NCI-H2107 treated with DMSO at 0.1 percent for 48 hours (cell line): ENCODE measurements around the gene CAMSAP3.

Experiments
- DNase-seq: peaks from one replicate; lab custom pipeline; 2025; ENCODE audit not compliant: unreplicated experiment; lab: John Stamatoyannopoulos, UW

Gene CAMSAP3, protein sequence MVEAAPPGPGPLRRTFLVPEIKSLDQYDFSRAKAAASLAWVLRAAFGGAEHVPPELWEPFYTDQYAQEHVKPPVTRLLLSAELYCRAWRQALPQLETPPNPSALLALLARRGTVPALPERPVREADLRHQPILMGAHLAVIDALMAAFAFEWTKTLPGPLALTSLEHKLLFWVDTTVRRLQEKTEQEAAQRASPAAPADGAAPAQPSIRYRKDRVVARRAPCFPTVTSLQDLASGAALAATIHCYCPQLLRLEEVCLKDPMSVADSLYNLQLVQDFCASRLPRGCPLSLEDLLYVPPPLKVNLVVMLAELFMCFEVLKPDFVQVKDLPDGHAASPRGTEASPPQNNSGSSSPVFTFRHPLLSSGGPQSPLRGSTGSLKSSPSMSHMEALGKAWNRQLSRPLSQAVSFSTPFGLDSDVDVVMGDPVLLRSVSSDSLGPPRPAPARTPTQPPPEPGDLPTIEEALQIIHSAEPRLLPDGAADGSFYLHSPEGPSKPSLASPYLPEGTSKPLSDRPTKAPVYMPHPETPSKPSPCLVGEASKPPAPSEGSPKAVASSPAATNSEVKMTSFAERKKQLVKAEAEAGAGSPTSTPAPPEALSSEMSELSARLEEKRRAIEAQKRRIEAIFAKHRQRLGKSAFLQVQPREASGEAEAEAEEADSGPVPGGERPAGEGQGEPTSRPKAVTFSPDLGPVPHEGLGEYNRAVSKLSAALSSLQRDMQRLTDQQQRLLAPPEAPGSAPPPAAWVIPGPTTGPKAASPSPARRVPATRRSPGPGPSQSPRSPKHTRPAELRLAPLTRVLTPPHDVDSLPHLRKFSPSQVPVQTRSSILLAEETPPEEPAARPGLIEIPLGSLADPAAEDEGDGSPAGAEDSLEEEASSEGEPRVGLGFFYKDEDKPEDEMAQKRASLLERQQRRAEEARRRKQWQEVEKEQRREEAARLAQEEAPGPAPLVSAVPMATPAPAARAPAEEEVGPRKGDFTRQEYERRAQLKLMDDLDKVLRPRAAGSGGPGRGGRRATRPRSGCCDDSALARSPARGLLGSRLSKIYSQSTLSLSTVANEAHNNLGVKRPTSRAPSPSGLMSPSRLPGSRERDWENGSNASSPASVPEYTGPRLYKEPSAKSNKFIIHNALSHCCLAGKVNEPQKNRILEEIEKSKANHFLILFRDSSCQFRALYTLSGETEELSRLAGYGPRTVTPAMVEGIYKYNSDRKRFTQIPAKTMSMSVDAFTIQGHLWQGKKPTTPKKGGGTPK

DNA sequence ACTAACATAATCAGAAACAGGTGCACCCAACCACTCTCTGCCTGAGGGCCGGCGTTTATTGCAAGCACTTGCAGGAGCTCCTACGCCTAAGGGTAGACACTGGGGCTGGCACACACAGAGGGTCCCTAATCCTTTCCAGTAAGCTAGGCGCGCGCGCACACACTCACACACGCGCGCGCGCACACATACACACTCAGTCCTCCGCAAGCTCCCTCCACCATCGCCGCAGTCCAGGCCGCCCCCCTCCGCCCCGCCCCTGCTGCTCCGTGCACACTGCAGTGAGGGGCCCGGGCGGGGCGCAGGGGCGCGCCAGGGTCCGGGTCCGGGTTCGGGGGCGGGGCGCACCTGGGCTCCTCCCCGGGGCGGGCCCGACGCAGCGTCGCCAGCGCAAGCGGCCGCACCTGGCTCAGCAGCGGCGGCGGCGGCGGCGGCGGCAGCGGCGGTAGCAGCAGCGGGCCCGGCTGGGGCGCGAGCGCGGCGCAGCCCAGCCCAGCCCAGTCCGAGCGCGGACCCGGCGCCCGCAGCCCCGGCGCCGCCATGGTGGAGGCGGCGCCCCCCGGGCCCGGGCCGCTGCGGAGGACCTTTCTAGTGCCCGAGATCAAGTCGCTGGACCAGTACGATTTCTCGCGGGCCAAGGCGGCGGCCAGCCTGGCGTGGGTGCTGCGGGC, at the start of gene CAMSAP3:
TSS of gene CAMSAP3 (plus strand) at position 398 of the 668 bp plus-strand sequence. CDS start at position 538, 140 bp downstream.
- DNase-seq = peak; percentile 54

DNA sequence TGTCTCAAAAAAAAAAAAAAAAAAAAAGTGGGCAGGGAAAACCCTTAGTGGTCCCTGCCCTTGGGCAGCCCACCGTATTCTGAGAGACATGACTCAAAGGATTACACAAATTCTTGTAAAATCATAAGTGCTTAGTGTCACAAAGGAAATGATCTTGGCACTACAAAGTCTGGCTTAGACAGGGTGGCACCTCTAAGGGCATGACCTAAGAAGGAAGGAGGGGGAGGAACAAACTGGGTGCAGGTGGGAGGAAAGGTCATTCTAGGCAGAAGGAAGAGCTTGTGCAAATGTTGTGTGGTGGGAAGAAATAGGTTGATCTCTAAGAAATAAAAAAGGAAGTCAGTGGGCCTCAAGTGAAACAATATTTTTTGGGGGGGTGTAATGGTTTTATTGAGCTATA, 49.8 kb upstream of the CAMSAP3 start:
- no peak for DNase-seq

DNA sequence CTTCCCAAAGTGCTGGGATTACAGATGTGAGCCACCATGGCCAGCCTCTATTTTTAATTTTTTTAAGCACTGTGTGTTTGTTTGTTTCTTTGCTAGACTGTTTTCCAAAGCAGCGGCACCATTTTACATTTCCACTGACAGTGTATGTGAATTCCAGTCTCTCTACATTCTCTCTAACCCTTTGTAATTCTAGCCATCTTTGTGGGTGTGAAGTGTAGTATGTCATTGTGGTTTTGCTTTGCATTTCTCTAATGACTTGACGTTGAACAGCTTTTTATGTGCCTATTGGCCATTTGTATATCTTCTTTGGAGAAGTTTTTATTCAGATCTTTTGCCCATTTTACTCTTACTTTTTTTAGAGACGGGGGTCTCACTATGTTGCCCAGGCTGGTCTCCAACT, 48.5 kb upstream of the CAMSAP3 start:
- DNase-seq = peak; percentile 15

DNA sequence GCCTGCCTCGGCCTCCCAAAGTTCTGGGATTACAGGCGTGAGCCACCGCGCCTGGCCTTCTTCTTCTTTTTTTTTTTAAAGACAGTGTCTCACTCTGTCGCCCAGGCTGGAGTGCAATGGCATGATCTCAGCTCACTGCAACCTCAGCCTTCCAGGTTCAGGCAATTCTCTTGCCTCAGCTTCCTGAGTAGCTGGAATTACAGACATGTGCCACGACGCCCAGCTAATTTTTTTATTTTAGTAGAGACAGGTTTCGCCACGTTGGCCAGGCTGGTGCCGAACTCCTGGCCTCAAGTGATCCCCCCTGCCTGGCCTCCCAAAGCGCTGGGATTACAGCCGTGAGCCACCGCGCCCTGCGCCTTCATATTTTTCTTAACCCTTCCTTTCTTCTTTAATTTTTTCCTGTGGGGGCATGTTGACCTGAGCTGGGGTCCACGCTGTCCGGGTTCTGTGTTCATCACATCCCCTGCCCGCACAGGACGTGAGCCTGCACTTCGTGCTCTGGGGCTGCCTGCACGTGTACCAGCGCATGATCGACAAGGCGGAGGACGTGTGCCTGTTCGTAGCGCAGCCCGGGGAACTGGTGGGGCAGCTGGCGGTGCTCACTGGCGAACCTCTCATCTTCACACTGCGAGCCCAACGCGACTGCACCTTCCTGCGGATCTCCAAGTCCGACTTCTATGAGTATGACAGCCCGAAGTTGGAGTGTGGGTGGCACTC, 46.1 kb upstream of the CAMSAP3 start:
- DNase-seq = no peak

DNA sequence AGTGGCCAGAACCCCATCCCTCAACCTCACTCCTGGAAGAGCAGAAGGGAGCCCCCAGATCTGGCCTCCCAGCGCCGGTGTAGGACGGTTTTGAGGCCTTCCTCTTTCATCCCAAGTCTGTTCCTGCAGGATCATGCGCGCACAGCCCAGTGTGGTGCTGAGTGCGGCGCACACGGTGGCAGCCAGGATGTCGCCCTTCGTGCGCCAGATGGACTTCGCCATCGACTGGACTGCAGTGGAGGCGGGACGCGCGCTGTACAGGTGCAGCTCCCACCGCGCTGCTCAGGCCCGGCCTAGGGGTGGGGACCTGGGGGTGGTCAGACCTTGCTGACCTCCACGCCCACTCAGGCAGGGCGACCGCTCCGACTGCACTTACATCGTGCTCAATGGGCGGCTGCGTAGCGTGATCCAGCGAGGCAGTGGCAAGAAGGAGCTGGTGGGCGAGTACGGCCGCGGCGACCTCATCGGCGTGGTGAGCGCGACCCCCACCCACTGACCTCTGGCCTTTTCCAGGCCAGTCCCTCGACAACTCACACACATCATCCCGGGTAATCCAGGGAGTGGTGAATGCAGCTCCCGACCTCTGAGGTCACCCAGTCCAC, 45.4 kb upstream of the CAMSAP3 start:
- no peak for DNase-seq

DNA sequence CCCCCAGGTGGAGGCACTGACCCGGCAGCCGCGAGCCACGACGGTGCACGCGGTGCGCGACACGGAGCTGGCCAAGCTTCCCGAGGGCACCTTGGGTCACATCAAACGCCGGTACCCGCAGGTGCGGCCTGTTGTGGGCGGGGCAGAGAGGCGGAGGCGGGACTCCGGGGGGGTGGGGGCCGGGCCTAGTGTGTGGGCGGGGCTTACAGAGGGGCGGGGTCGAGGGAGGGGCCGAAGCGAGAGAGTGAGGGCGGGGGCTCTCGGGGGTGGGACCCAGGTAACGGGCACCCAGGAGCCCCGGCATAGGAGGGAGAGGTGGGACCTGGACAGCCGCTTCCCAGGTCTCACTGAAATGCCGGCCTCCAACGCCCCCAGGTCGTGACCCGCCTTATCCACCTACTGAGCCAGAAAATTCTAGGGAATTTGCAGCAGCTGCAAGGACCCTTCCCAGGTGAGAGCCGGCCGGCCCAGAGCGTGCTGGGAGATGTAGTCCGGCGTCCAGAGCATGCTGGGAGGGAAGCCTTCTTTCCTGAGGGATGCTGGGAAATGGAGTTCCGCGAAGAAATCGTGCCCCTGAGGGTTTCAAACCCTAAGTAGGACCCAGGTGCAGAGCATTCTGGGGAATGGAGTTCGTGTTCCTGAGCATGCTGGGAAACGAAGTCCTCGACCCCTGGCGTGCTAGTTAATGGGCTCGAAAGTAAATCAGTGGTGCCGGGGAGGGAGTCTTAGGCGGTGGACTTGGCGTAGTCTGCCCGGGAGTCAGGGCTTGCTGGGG, 44.5 kb upstream of the CAMSAP3 start:
- no peak for DNase-seq

DNA sequence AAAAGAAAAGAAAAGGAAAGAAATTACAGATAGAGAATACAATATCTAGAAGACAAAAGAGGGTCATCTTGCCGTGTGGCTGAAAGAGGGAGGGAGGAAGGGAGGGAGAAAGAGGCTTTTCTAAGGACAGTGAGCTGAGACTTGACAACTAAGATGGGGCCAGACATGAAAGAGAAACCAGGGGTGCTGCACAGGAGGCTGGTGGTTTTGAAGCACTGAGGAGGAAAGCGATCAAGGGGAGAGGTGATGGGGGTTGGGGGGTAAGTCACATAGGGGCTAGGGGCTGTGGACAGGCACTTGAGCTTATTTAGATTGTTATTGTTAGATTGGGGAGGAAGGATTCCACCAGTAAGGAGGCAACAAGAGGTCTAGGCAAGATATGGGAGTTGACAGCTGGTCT, 42.9 kb upstream of the CAMSAP3 start:
- no peak for DNase-seq

DNA sequence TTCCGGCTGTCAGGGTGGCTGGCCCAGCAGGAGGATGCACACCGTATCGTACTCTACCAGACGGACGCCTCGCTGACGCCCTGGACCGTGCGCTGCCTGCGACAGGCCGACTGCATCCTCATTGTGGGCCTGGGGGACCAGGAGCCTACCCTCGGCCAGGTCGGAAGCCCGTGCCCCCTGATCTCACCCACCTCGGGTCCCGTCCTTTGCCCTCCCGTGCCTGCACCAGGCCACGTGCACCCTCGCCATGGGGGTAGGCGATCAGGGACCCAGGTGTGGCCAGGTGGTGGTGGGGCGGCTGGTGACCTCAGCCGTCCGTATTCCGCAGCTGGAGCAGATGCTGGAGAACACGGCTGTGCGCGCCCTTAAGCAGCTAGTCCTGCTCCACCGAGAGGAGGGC, 41.1 kb upstream of the CAMSAP3 start:
- DNase-seq = no peak

DNA sequence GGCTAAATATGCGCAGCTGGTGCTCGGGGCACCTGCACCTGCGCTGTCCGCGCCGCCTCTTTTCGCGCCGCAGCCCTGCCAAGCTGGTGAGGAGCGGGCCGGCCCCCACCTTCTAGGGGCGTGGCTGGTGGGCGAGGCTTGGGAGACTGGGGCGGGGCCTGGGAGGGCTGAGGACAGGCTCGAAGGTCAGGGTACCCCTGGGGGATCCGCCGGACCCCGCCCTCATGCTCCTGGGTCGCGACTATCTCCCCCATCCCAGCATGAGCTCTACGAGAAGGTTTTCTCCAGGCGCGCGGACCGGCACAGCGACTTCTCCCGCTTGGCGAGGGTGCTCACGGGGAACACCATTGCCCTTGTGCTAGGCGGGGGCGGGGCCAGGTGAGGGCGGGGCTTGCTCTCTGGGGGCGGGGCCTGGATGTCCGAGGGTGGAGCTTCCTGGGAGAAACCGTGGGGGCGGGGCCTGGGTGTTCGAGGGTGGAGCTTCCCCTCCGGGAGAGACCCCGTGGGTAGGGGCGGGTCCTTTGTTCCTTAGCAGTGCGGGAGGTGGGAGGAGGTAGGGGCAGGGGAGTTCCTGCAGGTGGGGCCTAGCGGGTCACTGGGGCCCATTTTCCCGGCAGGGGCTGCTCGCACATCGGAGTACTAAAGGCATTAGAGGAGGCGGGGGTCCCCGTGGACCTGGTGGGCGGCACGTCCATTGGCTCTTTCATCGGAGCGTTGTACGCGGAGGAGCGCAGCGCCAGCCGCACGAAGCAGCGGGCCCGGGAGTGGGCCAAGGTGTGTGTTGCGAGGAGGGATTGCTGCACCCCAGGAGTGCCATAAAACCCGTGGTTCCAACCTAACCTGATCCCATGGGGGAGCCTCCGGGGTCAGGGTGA, 40.4 kb upstream of the CAMSAP3 start:
- DNase-seq = no peak

DNA sequence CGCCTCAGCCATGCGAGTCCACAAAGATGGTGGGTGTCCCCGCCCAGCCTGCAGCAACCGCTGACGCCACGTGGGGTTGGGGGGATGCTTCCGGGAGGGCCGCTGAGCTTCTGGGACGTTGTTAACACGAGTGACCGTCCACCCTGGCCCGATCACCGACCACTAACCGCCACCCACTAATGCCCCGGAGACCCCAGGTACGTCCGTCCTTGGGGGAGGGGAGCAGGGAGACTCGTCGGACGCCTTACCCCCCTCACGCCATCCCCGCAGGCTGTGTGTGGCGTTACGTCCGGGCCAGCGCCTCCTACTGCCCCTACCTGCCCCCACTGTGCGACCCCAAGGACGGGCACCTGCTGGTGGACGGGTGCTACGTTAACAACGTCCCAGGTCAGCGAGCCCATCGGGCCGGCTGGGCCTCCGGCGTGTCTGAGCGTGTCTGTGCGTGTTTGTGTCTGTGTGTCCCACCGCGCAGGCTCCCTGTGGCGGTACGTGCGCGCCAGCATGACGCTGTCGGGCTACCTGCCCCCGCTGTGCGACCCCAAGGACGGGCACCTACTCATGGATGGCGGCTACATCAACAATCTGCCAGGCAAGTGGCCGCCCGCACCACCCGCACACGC, 38.9 kb upstream of the CAMSAP3 start:
- no peak for DNase-seq

DNA sequence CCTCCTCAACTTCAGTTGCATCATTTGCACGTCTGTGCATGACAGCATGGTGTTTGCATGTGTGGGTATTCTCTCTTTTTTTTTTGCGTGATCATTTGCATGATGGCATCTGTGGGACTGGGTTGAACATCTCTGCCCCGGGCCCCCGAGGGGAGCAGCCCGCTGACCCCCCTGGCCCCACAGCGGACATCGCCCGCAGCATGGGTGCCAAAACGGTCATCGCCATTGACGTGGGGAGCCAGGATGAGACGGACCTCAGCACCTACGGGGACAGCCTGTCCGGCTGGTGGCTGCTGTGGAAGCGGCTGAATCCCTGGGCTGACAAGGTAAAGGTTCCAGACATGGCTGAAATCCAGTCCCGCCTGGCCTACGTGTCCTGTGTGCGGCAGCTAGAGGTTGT, 37.0 kb upstream of the CAMSAP3 start:
- no peak for DNase-seq

DNA sequence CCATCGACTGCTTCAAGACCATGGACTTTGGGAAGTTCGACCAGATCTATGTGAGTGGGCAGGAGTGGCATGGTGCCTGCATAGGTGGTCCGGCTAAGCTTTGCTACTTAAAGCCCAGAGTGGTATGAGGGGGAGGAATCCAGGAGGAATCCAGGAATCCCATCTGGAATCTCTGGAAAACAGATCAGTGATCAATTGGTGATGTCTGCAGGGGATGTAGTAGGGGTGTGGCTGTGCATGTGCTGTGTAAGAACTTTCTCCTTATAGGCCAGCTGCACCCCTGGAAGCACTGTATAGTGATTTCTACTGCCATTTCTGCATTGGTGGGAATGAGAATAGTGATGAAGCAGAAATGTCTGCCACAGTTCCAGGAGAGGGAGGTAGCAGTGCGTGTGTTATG, 36.6 kb upstream of the CAMSAP3 start:
- DNase-seq = no peak

DNA sequence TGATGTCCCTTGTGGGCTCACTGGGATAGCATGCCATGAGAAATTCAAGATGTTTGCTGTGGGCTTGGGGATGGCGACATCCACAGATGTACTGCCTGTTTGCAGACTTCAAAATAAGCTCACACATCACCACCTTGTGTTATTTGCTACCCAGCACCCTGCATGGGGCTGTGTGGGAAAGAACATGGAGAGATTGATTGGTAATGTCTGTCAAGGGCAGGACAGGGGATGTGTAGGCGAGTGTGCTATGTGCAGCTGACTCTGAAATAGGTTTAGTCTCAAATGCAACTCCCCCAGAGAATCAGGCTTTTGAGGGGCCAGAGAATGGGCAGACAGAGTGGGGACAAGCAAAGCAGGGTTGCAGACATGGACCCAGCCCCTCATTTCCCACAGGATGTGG, 35.4 kb upstream of the CAMSAP3 start:
- DNase-seq = no peak

DNA sequence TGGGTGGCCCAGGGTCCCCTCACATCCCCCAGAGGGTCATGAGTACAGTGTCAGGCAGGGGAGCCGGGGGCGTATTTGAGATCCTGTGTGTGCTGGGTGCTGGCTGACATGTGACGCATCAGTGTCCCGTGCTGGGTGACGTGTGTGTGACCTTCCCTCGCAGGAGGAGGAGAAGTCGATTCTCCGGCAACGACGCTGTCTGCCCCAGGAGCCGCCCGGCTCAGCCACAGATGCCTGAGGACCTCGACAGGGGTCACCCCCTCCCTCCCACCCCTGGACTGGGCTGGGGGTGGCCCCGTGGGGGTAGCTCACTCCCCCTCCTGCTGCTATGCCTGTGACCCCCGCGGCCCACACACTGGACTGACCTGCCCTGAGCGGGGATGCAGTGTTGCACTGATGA, 34.3 kb upstream of the CAMSAP3 start:
- no peak for DNase-seq

DNA sequence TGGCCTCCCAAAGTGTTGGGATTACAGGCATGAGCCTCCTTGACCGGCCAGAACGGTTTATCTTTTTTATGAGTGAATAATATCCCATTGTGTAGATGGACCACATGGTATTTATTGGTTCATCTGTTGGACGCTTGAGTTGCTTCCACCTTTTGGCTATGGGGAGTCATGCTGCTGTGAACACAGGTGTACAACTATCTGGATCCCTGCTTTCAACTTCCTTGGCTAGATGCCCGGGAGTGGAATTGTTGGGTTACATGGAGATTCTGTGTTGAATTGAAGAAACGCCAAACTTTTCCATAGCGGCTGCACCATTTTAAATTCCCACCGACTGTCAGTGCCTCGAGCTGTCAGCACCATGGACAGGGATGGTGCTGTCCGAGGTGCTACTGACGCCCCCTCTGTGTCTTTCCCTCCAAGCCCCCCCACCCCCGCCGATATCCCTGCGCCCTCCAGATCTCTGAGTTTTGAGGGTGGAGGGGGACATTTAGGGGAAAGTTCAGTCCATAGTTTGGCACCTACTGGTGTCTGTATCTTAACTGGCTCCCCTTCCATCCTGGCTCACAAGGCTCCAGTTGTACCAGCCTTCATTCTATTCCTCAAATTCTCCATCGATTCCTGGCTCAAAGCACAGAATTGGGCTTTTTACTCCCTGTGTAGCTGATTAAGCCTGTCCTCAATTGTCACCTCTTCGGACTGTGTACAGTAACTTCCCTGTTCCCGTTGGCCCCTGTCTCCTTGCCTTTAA, 32.8 kb upstream of the CAMSAP3 start:
- DNase-seq = no peak

DNA sequence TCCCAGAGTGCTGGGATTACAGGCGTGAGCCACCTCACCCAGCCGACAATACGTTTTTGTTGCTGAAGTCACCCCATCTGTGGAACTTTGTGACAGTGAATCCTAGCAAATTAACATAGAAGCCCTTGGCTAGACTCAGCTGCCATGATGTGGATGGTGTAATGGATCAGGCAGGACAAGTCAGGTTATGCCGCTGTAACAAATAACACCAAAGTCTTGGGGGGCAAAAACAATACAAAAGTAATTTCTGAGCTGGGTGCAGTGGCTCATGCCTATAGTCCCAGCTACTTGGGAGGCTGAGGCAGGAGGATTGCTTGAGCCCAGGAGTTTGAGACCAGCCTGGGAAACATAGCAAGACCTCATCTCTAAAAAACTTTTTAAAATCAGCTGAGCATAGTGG, 30.8 kb upstream of the CAMSAP3 start:
- no peak for DNase-seq

DNA sequence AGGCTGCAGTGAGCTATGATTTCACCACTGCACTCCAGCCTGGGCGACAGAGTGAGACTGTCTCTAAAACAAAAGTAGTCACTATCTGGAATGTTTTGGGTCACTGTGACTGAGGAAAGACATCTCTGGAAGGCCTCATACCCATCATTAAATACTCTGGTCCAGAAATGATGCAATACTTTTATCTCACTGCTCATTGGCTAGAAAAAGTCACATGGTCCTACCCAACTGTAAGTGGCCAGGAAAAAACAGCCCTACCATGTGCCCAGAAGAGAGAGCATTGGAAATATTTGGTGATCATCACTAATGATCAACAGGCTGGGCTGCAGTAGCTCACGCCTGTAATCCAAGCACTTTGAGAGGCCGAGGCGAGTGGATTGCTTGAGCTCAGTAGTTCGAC, 30.3 kb upstream of the CAMSAP3 start:
- DNase-seq = no peak
